HEK293 (cell line): ENCODE results near the gene AGO4.

Source experiments
- YY1 ChIP-seq: fragments of 450-650 bp; formaldehyde crosslinking; IDR thresholded peaks from 2 replicates; pipeline ENCODE4 v1.5.1; 2018; ENCODE audit warnings: missing biosample characterization, missing genetic modification characterization
- ZNF132 ChIP-seq: fragments of 450-650 bp; formaldehyde crosslinking; IDR thresholded peaks from 2 replicates; pipeline ENCODE4 v1.5.1; 2017; ENCODE audit warnings: missing biosample characterization, missing genetic modification characterization, borderline replicate concordance
- ZNF239 ChIP-seq: fragments of 450-650 bp; formaldehyde crosslinking; IDR thresholded peaks from 2 replicates; pipeline ENCODE4 v1.5.1; 2016; ENCODE audit warnings: missing biosample characterization, missing genetic modification characterization

- TF ChIP-seq YY1 (no peak), ZNF239 (tag by site-specific recombination) (no peak), ZNF132 (tag by site-specific recombination) (no peak)
These were observed 47.3 kb downstream of the AGO4 start for GRCh38 chr1:35854989-35855700.
